DMS53 (cell line): ENCODE results near the gene PTBP2.

Source experiments
- DNase-seq: peaks from one replicate; lab custom pipeline; 2025; lab: John Stamatoyannopoulos, UW

PTBP2 gene, protein sequence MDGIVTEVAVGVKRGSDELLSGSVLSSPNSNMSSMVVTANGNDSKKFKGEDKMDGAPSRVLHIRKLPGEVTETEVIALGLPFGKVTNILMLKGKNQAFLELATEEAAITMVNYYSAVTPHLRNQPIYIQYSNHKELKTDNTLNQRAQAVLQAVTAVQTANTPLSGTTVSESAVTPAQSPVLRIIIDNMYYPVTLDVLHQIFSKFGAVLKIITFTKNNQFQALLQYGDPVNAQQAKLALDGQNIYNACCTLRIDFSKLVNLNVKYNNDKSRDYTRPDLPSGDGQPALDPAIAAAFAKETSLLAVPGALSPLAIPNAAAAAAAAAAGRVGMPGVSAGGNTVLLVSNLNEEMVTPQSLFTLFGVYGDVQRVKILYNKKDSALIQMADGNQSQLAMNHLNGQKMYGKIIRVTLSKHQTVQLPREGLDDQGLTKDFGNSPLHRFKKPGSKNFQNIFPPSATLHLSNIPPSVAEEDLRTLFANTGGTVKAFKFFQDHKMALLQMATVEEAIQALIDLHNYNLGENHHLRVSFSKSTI

DNA sequence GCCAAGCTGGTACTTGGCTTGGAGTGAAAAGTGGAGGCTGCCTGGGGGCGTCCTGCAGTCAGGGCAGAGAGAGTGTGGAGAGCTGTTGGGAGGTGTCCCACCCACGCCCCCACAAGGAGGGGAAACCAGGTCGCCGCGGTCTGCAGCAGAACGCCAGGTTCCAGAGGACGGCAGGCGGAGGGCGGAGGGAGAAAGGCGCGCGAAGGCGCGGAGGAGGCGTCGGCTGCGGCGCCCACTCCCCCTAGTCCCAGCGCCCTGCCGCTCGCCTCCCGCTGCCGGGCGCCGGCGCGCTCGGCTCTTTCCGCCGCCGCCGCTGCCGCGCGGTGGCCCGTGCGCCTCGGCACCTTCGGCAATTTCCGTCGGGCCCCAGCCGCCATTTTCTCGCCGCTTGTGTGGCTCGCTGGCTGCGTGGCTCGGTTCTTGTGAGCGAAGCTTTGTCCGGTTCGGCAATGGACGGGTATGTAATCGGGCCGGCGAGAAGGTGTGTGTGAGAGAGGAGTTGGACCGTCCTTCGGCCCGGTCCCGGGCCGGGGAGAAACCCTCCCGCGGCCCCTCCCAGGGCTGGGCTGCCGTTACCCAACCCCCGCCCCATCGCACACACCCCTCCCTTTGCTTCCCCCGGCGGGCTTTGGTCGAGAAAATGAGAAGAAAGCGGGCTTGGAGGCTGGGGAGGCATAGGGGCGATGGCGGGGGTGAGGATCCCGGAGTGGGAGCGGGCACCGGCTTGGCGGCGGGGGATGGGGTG lies at the start of gene PTBP2:
TSS of gene PTBP2 (plus strand) at position 369 of the 745 bp plus-strand sequence. CDS start at position 450, 81 bp downstream.
- DNase-seq = peak; percentile 96

GRCh38 chr1:96674915-96675314 lies 46.7 kb upstream of the PTBP2 start:
- peak; percentile 23 for DNase-seq

DNA sequence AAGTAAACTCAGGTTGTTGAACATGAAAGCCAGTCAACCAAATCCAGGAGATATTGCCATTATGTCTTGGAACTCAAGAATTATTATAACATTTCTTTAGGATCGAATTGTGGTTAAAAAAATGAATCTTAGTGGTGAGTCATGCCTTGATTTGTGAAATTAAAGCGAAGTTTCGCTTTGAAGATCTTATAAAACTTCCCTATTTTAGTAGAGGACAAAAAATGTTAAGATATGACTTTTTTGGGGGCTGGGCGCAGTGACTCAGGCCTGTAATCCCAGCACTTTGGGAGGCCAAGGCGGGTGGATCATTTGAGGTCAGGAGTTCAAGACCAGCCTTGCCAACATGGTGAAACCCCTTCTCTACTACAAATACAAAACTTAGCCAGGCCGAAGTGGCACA lies 39.5 kb upstream of the PTBP2 start:
- no peak for DNase-seq

DNA sequence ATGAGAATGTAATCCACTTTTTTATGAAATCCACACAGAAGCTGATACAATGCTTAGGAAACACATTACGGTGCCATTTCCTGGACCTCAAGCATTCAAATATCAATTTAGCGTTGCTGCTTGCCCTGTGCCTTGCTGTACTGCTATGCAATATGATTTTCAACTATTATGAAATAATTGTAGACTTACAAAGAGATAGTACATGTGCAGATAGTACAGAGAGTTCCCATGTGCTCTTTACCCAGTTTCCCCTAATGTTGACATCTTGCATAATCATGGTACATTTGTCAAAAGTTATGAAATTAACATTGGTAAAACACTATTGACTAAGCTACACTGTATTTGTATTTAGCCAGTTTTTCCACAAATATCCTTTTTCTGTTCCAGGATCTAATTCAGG lies 37.7 kb upstream of the PTBP2 start:
- no peak for DNase-seq

- DNase-seq = no peak
Observed at GRCh38 chr1:96684744-96685143, 36.8 kb upstream of the PTBP2 start.

GRCh38 chr1:96688767-96689166 lies 32.8 kb upstream of the PTBP2 start:
- DNase-seq = peak; percentile 73

DNA sequence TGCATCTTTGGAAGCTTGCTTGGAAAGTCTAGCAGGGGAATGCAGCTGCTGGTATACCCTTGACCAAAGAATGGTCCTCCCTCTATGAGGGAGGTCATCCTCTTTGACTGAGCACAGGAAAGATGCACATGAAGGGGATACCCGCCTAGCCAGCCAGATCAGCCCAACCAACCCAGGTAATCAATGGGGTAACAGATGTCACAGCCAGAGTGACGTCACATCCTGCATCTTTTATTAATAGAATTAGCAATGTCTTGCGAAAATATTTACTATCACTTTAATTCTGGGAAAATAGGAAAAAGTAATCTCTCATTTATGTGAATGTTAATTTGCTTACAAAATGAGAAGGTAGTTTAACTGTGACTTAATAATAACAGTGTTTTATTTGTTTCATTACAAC lies 25.6 kb upstream of the PTBP2 start:
- DNase-seq = no peak

DNA sequence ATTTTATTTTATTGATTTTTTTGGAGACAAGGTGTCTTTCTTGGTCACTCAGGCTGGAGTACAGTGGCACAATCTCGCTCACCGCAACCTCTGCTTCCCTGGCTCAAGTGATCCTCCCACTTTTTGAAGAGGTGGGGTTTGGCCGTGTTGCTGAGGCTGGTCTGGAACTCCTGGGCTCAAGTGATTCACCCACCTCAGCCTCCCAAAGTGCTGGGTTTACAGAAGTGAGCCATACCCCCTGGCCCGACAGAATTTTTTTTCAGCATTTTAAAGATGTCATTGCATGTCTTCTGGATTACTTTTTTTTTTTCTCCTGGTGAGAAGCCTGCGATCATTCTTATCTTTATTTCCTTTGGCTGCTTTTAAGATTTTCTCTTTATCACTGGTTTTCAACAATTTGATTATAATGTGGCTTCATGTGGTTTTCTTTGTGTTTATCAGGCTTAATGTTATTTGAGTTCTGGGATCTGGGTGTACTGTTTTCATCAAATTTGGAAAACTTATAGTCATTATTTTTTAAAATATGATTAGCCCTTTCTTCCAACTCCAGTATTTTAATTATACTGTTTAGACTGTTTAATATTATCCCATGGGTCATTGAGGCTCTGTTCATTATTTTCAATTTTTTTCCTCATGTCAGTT lies 23.1 kb upstream of the PTBP2 start:
- DNase-seq = no peak

GRCh38 chr1:96703186-96703585 lies 18.4 kb upstream of the PTBP2 start:
- peak; percentile 60 for DNase-seq

DNA sequence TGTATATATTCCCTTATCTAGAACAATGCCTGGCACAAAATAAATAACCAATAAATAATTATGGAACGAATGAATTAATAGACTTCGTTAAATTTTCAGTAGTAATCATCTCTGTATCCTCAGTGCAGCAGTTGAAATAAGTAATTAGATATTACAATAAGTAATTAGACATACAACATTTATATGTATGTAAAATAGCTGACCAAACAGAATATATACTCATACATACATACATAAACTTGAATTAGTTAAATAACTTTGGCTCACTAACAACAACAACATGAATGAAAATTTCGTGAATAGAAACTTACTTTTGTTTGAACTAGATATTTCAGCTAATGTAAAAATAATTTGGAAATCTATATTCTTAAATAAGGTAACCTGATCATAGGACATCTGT lies 14.6 kb upstream of the PTBP2 start:
- DNase-seq = no peak

DNA sequence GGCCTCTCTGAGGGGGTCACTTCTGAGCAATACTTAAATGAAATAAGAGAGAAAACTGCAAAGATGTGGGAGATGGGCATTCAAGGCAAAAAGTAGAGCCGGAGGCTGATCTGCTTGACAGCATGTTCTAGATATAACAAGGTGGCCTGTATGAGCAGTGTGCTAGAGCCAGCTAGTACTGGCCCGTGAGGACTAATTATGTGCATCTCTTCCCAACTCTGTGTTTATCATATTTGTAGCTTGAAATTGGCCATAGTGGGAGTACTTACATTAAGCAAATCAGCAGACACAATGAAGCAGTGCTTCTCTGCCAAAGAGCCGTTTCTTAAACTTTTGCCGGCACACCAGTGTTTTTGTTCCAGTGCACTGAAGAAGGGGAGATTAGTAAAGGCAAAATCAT lies 13.1 kb upstream of the PTBP2 start:
- no peak for DNase-seq

GRCh38 chr1:96710708-96711477 lies 10.7 kb upstream of the PTBP2 start:
- DNase-seq = peak; percentile 35

DNA sequence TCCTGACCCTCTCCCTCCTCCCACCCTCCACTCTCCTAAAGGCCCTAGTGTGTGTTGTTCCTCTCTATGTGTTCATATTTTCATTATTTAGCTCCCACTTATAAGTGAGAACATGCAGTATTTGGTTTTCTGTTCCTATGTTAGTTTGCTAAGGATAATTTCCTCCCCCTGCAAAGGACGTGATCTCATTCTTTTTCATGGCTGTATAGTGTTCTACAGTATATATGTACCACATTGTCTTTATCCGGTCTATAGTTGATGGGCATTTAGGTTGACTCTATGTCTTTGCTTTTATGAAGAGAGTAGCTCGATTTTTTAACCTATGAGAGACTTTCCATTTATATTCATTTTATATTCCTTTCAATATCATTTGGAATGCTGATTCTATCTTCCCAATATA lies 7.9 kb upstream of the PTBP2 start:
- no peak for DNase-seq

- DNase-seq = no peak
Observed at GRCh38 chr1:96714881-96715280, 6.7 kb upstream of the PTBP2 start.

DNA sequence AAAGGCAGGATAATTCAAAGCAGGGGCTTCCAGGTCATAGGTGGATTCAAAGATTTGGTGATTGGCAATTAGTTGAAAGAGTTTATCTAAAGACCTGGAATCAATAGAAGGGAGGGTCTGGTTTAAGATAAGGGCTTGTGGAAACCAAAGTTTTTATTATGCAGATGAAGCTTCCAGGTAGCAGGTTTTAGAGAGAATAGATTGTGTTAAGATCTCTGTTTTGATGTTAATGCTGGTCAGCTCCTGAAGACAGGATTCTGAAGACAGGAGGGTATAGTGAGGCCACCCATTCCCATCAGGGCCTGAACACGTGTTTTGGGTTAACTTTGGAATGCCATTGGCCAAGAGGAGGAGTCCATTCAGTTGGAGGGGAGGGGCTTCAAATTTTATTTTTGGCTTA lies 6.1 kb upstream of the PTBP2 start:
- no peak for DNase-seq

- DNase-seq = no peak
Observed at GRCh38 chr1:96721053-96721415, 550 bp upstream of the PTBP2 start.

DNA sequence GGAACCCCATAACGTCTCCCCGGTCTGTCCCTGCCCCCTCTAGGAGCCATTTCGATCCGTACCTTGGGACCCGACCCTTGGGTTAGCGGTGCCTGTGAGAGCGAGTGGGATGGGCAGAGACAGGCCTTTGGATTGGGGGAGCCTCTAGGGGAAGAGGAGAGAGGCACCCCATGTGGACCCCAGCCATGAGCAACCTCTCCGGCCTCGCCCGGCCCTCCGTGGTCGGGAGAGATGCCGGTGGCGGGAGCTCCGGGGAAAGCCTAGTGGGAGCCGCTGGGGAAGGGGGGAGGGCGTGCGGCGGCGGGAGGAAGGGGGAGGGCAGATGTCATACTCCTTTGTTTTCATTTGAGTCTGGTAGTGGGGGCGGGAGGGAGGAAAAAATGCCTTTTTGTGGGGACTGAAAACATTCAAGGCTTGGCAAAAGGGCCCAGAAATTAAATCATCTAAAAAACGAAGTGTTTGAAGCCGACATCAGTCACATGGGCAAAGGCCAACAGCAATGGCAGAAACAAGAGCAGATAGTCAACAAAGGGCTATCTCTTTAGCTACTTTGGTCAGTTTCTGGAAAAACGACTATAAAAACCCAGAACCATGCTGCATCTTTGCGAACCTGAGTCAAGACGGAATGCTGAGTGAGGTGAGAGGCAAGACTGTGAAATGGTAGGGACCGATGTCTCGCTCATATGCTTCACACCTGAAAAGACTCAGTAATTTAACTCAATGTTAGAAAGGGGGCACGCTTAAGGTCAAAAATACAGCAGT lies 758 bp downstream of the PTBP2 start:
- DNase-seq = peak; percentile 80

DNA sequence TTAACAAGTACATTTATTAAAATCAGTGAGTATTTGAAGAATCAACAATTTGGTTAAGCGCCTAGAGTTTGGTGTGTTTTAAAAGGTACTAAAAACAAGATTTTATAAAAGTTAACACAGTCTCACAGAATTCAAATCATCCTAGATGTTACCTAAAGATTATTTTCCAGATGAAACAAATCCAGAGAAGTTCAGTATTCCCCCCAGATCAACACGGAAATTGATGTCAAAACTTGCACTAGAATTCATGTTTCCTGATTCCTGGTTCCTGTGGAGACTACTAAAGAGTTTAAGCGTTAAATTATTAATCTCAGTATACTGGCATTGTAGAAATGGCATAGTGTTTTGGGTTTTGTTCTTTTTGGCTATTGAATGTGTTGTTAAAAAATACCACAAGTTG lies 1.4 kb downstream of the PTBP2 start:
- DNase-seq = no peak

GRCh38 chr1:96723377-96723776 lies 1.8 kb downstream of the PTBP2 start:
- DNase-seq = no peak

- DNase-seq = no peak
Observed at GRCh38 chr1:96723936-96724335, 2.4 kb downstream of the PTBP2 start.

GRCh38 chr1:96727860-96728259 lies 6.3 kb downstream of the PTBP2 start:
- no peak for DNase-seq
